GM19438 (cell line): ENCODE data around the gene CCM2L.
"Not testable (repeated sequence)": the region's sequence is repeated elsewhere in the genome, so short reads cannot be mapped to it uniquely, and the experiment has no call there.

Experiments
- ATAC-seq: cut with Tn5 transposase; IDR thresholded peaks from one replicate; pipeline ENCODE4 v1.9.1; 2021; ENCODE audit warnings: low read depth; ENCODE audit not compliant: unreplicated experiment

Gene CCM2L

DNA sequence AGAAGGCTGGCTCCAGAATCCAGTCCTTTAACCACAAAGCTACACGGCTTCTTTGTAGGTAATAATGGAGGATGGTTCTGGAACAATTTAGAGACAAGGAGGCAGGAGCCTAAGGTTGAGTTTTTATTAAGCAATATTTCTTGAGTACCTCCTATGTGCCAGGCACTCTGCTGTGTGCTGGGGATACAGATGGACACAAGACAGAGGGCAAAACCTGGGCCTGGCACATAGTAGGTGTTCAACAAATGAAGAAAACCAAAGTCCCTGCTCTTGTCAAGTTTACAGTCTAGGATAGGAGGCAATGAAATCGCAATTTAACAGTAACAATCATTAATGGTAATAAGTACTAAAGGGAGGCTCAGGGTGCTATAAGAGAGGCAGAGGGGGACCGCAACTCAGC, 17.4 kb downstream of the CCM2L start:
- no peak for ATAC-seq

DNA sequence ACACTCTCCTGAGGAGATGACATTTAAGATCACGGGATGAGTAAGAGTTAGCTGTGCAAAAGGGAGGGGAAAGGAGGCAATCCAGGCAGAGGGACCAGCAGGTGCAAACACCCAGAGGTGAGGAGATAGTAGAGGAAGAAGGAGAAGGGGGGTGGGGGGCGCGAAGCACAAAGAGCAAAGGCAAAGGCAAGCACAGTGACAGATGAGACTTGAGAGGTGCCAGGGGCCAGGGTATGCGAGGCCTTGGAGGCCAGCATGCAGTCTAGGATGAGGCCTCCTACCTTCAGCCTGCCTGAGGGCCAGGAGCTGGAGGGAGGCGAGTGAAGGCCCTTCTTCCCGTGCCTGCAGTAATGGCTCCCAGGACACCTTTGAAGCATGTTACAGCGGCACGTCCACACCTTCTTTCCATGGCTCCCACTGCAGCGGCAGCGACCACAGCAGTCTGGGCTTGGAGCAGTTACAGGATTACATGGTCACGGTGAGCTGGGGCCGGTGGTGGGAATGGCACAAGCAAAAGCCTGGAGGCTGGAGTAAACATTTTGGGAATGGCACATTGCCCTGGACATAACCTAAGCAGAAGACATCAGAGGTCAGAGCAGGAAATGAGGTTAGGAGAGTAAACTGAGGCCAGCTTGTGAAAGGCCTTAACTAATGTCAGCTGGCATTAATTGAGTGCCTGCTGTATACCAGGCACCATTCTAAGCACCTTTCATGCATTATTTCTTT, 18.6 kb downstream of the CCM2L start:
- ATAC-seq, result no peak

DNA sequence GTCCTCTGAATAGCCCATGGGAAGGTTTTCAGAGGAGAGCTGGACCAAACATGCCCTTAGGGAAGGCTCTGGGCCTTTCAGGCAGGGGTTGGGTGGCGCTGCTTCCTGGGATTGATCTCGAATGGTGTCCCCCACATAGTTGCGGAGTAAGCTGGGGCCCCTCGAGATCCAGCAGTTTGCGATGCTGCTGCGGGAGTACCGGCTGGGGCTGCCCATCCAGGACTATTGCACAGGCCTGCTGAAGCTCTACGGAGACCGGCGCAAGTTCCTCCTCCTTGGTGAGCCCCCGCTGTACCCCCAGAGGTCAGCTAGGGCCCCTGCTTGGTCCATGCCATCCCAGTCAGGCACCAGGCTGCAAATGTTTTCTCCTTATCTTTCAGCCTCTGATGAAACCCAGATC, 19.3 kb downstream of the CCM2L start:
- ATAC-seq, result no peak

DNA sequence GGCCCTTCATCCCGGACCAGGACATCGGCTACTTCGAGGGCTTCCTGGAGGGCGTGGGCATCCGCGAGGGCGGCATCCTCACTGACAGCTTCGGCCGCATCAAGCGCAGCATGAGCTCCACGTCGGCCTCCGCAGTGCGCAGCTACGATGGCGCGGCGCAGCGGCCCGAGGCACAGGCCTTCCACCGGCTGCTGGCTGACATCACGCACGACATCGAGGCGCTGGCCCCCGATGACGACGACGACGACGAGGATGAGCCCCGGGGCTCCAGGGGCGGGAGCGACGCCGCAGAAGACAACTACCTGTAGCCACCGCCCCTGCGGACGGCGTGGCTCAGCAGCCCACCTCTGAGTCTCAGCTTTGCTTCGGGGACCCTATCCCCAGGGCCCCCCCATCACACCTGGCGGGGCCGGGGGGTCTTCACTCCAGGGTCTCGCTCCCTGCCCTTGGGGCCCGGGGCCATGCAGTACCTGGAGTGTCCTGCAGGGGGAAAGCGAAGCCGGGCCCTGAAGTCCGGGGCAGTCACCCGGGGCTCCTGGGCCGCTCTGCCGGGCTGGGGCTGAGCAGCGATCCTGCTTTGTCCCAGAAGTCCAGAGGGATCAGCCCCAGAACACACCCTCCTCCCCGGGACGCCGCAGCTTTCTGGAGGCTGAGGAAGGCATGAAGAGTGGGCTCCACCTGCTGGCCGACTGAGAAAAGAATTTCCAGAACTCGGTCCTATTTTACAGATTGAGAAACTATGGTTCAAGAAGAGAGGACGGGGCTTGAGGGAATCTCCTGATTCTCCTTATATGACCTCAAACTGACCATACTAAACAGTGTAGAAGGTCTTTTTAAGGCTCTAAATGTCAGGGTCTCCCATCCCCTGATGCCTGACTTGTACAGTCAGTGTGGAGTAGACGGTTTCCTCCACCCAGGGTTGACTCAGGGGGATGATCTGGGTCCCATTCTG, 21.0 kb downstream of the CCM2L start:
- no peak for ATAC-seq

DNA sequence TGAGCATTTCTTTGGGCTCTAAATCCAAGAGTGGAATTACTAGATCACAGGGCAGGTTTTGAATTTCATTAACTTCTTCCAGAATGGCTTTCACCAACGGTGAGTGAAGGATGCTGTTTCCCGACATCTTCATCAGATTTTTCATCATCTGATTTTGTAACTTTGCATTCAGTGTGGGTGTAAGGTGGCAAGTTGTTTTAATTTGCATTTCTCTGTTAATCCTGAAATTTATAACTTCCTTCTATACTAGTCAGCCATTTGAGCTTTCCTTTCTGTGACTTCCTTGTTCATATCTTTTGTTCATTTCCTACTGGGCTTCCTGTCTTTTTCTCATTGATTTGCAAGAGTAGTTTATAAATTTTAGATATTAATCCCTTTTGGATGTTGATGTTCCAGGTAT, 23.1 kb downstream of the CCM2L start:
- ATAC-seq, result no peak

DNA sequence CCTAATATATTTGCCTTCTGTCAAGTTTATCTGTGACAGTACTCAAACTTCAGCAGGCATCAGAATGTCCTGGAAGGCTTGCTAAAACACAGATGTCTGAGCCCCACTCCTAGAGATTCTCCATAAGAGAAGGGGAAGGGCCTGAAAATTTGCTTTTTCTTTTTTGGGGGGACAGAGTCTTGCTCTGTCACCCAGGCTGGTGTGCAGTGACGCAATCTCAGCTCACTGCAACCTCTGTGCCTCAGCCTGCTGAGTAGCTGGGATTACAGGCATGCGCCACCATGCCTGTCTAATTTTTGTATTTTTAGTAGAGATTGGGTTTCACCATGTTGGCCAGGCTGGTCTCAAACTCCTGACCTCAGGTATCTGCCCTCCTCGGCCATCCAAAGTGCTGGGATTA, 23.5 kb downstream of the CCM2L start:
- ATAC-seq, result not testable (repeated sequence)

DNA sequence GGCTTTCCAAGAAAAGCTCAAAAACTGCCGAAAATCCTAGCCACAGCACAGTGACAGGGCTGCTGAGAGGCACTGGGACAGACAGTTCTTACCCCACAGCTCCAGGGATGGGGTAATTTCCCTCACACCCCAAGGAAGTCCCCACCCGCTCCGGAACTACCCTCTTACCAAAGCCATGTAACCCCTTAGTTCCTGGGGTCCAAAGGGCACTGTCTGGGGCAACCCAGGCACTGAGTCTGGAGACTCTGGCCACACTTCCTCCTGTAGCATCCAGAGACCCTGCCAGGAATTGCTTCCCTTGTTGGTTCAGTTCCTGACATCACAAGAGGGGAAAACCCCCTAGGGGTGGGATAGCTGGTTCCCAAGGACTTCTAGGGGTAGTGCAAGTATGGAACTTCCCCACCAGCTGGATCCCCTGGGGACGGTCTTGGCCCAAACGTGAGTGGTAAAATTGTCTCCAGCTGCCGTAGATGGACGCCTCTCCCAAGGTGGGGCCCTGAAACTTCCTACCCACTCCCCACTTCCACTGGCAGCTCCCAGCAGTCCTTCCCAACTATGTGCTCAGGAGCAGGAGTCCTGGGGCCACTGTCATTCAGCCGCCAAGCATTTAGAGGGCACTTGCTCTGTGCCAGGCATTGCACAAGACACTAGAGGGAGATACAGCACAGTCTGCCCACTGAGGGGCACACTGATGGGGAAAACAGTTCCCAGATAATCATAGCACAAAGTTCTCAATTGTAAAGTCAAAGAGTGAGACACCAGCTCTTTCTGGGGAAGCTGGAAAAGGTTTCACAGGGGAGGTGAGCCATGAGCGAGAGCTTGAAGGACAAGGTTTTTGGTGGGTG, 24.6 kb downstream of the CCM2L start:
- no peak for ATAC-seq

DNA sequence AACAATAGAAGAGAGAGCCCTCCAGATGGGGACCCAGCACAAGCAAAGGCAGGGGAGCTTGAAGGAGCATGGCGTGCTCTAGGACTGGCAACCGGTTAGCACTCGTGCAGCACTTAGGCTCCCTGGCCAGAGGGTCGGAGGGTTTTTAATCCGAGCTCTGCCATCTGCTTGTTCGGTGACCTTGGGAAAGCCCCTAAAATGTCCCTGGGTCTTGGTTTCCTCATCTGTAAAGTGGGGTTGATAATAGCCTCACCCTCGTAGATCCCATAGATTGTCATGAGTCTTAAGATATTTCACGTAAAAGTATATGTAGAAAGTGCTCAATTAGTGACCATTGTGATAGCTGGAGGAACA, 25.2 kb downstream of the CCM2L start:
- no peak for ATAC-seq

DNA sequence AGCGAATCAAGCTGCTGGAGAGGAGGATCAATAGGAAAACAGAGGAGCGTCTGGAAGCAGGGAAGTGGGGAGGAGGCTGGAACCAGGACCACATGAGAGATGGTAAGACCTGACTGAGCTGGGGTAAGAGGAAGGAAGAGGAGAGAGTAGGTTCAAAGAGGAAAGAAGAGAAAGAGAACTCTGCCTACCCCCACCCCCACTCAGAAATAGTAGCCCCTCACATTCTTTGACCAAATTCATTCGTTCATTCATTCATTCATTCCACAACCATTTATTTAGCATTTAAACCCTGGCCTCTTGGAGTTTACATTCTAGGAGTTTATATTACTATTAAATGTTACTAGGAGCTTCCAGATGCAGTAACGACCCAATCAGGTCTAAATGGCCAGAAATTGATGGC, 26.0 kb downstream of the CCM2L start:
- no peak for ATAC-seq

DNA sequence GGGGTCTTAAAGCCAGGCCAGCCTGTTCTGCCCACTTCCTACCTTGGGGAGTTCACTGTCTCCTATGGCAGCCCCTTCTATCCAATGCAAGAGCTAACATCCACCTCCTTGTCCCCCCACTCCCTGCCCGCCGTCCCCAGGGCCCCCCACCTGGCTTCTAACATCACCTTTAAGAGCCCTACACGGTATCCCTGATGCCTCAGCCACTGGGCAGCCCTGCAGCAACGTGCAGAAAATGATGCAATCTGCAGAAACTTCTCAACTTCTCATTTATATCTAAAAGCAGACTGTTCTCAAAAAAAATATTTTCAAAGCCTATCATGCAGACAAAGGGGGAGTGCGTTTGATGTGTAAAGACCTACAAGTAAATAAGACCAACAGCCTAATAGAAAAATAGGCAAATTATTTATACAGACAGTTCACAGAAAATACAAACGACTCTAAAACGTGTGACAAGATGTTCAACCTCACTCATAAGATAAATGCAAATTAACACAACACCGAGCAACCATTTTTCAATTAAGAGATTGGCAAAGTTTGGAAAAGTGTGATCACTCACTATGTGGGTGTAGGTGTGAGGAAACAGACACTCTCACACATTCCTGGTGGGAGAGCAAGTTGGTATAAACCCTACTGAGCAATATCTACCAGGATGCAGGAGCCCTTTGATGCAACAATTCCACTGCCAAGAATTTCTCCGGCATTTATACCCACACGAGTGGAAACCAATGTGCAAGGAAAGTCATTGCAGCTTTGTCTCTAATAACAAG, 26.7 kb downstream of the CCM2L start:
- no peak for ATAC-seq

DNA sequence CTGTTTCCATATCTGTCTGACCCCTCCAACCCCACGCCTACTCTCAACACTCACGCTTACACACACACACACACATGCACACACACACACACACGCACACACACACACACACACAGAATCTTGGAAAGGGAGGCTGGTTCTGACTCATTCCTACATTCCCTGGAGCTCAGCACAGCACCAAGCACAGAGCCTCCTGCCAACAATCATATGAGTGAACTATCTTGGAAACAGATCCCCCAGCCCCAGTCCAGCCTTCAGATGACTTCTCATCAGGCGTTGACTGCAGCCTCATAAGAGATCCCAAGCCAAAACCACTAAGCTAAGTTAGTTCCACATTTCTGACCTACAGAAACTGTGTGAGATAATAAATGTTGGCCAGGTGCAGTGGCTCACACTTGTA, 27.7 kb downstream of the CCM2L start:
- no peak for ATAC-seq

DNA sequence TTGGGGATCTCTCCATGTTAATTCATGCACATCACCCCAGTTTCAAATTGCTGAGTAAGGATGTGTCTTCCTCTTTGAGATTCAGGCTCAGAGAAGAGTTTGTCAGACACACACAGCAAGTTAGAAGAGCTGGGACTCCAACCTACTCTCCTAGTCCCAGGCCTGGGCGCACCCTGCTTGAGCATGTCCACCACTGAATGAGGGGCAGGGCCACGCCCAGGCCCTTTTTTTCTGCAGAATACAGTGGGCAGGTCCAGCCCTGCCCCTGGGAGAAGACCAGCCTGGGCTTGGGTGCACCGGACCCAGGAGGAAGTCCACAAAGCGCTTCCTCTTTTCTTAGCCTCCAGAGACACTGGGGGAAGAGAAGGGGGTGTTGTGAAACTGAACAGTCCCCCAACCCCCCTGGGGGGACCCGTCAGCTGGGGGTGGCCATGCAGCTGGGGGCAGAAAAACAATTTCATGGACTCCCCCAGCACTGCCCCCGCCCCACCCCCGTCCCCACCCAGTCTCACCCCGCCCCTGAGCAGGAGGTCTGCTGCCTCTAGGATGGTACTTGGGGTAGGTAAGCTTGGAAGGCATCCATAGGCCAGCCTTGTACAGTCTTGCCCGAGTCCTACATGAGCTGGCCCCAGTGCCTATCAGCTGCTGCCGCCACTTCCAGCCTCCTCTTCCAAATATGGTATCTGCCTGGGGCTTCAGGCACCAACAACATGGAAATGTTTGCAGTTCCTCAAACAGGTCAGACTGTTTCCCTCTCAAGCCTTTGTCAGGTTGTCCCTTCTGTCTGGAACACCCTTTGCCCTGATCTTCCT, 30.1 kb downstream of the CCM2L start:
- peak; percentile 63 for ATAC-seq

DNA sequence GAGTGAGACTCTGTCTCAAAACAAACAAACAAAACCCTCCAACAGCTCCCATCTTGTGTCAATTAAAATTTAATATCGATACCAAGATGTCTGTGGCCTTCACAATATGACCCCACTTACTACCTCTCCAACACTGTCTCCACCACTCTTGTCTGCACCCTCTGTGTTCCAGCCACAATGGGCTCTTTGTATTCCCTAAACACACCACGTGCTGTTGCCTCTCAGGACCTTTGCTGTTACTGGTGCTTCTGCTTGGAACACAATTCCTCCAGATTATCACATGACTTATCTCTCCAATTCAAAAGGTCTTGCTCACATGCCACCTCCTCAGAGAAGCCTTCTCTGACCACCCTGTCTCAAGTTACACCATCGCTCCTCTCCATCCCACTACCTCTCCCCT, 35.8 kb downstream of the CCM2L start:
- ATAC-seq, result no peak

DNA sequence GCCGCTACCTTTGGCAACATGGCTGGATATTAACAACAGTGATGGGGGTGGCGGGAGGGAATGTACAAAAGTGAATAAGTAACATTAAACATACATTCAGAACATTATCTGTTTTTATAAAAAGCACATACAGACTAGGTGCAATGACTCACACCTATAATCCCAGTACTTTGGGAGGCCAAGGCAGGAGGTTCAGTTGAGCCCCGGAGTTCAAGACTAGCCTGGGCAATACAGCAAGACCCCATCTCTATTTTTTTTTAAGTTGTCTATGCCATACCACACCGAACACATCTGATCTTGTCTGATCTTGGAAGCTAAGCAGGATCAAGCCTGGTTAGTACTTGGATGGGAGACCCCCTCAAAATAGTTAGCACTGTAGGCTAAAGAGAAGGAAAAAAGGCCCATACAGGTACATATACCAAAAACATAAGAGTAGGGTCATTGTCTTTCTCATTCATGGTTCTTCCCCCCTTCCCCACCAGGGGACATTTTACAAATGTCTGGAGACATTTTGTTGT, 40.1 kb downstream of the CCM2L start:
- no peak for ATAC-seq

DNA sequence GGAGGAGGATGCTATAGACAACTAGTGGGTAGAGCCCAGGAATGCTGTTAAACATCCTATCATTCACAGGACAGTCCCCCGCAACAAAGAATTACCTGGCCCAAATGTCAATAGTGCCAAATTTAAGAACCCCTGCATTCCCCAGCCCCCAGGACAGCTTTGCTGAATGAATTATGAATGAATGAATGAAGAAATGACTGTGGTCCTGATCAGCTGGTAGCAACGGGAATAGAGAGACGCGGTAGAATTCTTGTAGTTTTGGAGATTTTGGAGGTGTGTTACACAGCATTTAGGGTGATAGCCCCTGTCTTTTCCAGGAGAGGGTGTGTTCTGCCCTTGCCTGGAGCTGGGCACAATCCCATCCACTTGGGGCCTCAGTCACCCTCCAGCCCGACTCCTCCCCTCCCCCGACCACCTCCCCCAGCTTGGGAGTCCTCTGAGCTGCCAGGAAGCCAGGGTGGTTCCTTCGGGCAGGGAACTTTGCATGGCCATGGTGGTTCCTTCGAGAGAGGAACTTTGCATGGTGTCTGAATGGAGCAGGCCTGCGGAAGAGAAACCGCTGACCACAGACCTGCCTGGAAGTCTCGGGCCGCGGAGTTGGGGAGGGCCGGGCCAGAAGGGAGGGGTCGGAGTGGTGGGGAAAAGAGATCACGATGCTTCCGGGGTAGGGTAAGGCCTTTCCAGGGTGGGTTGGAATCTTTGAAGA, 40.8 kb downstream of the CCM2L start:
- ATAC-seq, result no peak

DNA sequence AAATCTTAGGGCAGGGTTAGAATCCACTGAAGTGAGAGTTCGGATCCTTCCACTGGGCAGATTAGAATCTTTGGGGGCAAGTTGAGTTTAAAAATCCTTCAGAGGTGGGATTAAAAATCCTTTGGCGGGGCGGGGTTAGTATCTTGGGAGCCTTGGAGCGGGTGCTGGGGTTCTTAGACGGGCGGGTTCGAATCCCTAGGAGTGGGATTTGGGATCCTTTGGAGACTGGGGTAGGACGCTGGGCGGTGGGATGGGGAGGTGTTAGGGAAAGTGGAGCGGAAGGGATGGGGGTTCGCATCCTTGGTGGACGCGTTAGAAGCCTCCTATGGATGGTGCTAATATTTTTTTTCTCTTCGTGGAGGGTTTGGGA, 41.5 kb downstream of the CCM2L start:
- no peak for ATAC-seq

DNA sequence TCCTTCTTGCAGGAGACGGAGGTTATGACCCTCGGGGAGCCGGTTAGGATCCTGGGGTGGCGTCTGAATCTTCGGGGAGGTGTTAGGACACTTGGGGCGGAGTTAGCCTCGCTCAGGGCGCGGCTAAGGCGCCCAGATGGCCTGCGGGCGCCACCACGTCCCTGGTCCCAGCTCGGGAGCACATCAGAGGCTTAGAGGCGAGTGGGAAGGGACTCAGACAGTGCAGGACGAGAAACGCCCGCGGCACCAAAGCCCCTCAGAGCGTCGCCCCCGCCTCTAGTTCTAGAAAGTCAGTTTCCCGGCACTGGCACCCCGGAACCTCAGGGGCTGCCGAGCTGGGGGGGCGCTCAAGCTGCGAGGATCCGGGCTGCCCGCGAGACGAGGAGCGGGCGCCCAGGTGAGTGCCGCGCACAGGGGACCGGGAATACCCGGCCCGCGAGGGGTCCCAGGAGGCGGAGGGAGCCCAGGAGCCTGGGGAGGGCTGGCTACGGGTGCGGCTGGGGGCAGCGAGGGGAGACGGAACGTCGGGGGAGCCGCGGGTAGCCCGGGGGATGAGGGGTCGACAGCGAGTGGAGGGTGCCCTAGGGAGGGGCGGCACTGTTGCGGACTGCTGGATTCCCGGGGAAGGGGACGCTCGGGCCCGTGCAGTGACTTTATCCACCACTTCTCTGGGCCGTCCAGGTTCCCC, 42.0 kb downstream of the CCM2L start, which contains the start of gene HCK:
Gene HCK, plus strand, starts transcription at position 153 of the 688 bp plus-strand sequence.
- no peak for ATAC-seq

DNA sequence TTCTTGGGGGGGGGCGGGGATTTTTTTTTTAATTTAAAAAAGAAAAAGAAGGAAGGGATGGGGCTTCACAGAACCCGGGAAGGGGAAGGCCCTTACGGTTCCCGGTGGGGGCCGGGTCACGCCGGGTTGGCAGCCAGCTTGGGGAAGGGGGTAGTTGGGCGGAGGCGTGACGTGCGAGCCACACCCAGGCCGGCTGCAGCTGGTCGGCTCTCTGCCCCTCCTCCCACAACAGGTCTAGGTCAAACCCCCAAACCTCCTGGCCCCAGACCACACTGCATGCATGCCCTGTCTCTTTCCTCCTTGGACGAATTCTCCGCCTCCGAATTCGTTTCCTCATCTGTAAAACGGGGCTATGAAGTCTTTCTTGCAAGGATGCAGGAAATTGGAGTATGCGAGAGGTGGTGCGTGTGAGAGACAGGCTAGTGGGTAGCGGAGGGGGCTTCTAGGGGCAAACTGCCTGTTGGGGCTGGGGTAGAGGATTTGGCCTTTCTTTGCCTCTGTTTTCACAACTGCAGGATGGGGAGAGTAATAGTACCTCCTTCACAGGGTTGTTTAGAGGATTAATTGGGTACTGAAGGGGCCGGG, 42.6 kb downstream of the CCM2L start:
- no peak for ATAC-seq
